Measurements from ENCODE around the gene ITGA2B. TPM values are rescaled to one million over a fixed set of nuclear protein-coding genes. Genes with fewer than 3 reads are reported as not detected.

ITGA2B gene
- total RNA-seq, 1 experiment from 2014 or later, result 8.3 TPM

GRCh38 chr17:44363613-44364159 lies 25.8 kb downstream of the ITGA2B start, which contains the start of gene FAM171A2:
TSS of gene FAM171A2 (minus strand) at chr17:44363853. CDS start at chr17:44363714, 139 bp downstream.
- H2BK20ac ChIP-seq (ENCODE audit: low read depth, low read length, poor library complexity, severe bottlenecking), result no peak within 1 kb of the TSS
- Mint-ChIP-seq H3K9me3 (no peaks in the 10 kb centered on the region; a peak in 1 of 5 replicates), H3K27me3 (ENCODE audit: low read depth) (peaks cover 35% of the 10 kb centered on the region), H3K4me3 (peak within 1 kb of the TSS; percentile 75 to 90), H3K36me3 (ENCODE audit: insufficient read depth in 1 of 3, low read depth in 3 of 3) (peaks cover 0 to 13% (median 7%) of the 10 kb centered on the region in 3 experiments; a peak in 5 of 7 replicates), H3K4me1 (peaks cover 22 to 33% of the 10 kb centered on the region in 2 experiments), H3K27ac (peak within 1 kb of the TSS in 1 of 3 experiments; percentile 75; a peak in 1 of 7 replicates)
- no peak within 1 kb of the TSS for H3K27ac ChIP-seq (ENCODE audit: insufficient read length, low read depth, low read length)
- H2AK5ac ChIP-seq (ENCODE audit: insufficient read length, low read length), result no peak within 1 kb of the TSS
- H3K14ac ChIP-seq (ENCODE audit: insufficient read depth, low read length), result no peak within 1 kb of the TSS
- H3T11ph ChIP-seq (ENCODE audit: low read length), result no peak within 1 kb of the TSS
- no peak within 1 kb of the TSS for H3K4ac ChIP-seq (ENCODE audit: low read depth, low read length)
- peak; percentile 86 for DNase-seq
- WGBS (ENCODE audit: extremely low coverage, insufficient read length, low lambda C conversion rate), result no CpG with 5 or more reads among the region's 63 CpGs
- H4K8ac ChIP-seq (replicated peaks; ENCODE audit: insufficient read length, low read depth, low read length), result no peak within 1 kb of the TSS
- no peaks in the 10 kb centered on the region for H3K9me3 ChIP-seq (ENCODE audit: control insufficient read depth, low read depth, low read length)
- no peaks in the 10 kb centered on the region for H3K79me2 ChIP-seq (ENCODE audit: insufficient read depth, low read length)
- H4K5ac ChIP-seq (ENCODE audit: insufficient read length, low read depth, low read length), result no peak within 1 kb of the TSS
- TF ChIP-seq CTCF (conservative IDR thresholded peaks at IDR 0.05), result peak; percentile 77
- no peak within 1 kb of the TSS for H4K91ac ChIP-seq (ENCODE audit: insufficient read length, low read depth, low read length)
- H2BK120ac ChIP-seq (ENCODE audit: low read depth, low read length, poor library complexity, severe bottlenecking), result no peak within 1 kb of the TSS
- no peak within 1 kb of the TSS for H2BK5ac ChIP-seq (ENCODE audit: insufficient read length, low read length)
- no peak within 1 kb of the TSS for H3K18ac ChIP-seq (ENCODE audit: insufficient read length, low read depth, low read length)
- H3K4me1 ChIP-seq (ENCODE audit: insufficient read depth, low read length), result peaks cover 14% of the 10 kb centered on the region
- H2BK12ac ChIP-seq (ENCODE audit: insufficient read length, low read depth, low read length), result no peak within 1 kb of the TSS
- no peaks in the 10 kb centered on the region; the same call in 1 of the 2 replicates for H3K27me3 ChIP-seq (ENCODE audit: insufficient read depth, low read length)
- H3K9ac ChIP-seq (ENCODE audit: extremely low read depth, insufficient read length, low read length), result no peak within 1 kb of the TSS
- peaks cover 13% of the 10 kb centered on the region for H3K23me2 ChIP-seq (ENCODE audit: insufficient read length, low read depth, low read length, poor library complexity, severe bottlenecking)
- no peaks in the 10 kb centered on the region for H4K20me1 ChIP-seq (ENCODE audit: control insufficient read depth, insufficient read depth, insufficient read length)
- no peak within 1 kb of the TSS for H3K23ac ChIP-seq (ENCODE audit: insufficient read length, low read depth, low read length)
- H3K79me1 ChIP-seq (ENCODE audit: insufficient read depth, low read depth, low read length, poor library complexity, severe bottlenecking), result no peaks in the 10 kb centered on the region
- H3K56ac ChIP-seq (ENCODE audit: insufficient read length, low read depth, low read length), result no peak within 1 kb of the TSS
- no peak within 1 kb of the TSS for H2BK15ac ChIP-seq (ENCODE audit: low read depth, low read length)
- peak within 1 kb of the TSS; percentile 92 for H2AFZ ChIP-seq (ENCODE audit: low read length)
- peak within 1 kb of the TSS; percentile 62 for H3K4me2 ChIP-seq (ENCODE audit: insufficient read depth, insufficient read length, low read length)

Measured in H9 (cell line).